B cell (primary cell): ENCODE measurements around the gene TIMELESS. TPM values are rescaled to one million over a fixed set of nuclear protein-coding genes. Genes with fewer than 3 reads are reported as not detected.
A peak's percentile ranks its signal among the peaks of the same experiment; 100 is the strongest.

ENCODE experiments used
- ATAC-seq: fragments of 200-7000 bp; cut with Tn5 transposase; one replicate; pipeline ENCODE4 v1.10.0; 2021; ENCODE audit warnings: low read depth, mild to moderate bottlenecking, moderate number of reproducible peaks, moderate library complexity
- CTCF ChIA-PET: fragments of 350-600 bp; sonication (Branson Sonifier 250); formaldehyde crosslinking; loops from one replicate; lab custom pipeline; 2021; ENCODE audit warnings: antibody characterized with exemption, inconsistent platforms; lab: Charles Lee
- POLR2A ChIA-PET: fragments of 350-600 bp; sonication (Branson Sonifier 250); formaldehyde crosslinking; loops from one replicate; lab custom pipeline; 2021; ENCODE audit warnings: antibody characterized with exemption; lab: Charles Lee
- DNase-seq: peaks from one replicate; pipeline ENCODE4 v3.0.0; 2013
- H2AFZ ChIP-seq: 2 replicates; pipeline ENCODE4 v1.6.1; 2012; ENCODE audit warnings: mild to moderate bottlenecking, low read depth, low read length; ENCODE audit not compliant: insufficient read depth, poor library complexity, severe bottlenecking
- H3K27ac ChIP-seq, 2 donors: 1 replicate in 1 of 2; 2 replicates in 1 of 2; pipeline ENCODE4 v1.5.1; 2012 to 2013; ENCODE audit warnings: low read length in 2 of 2, mild to moderate bottlenecking in 2 of 2, moderate library complexity in 1 of 2
- H3K27me3 ChIP-seq, 4 experiments: fragments of 200-600 bp in 1 of 4; sonication (generic) in 1 of 4; replicated peaks in 1 of 4; 1 replicate in 2 of 4; 2 replicates in 2 of 4; pipeline versions ENCODE4 v1.6.1 to v1.7.0; 2013 to 2016; ENCODE audit warnings: low read length in 3 of 4, mild to moderate bottlenecking in 2 of 4, mixed read lengths in 1 of 4, moderate library complexity in 1 of 4; ENCODE audit not compliant: insufficient read depth in 4 of 4, control insufficient read depth in 3 of 4; ENCODE audit errors: control extremely low read depth in 1 of 4
- H3K36me3 ChIP-seq, 2 experiments: replicated peaks in 1 of 2; 1 replicate in 1 of 2; 2 replicates in 1 of 2; pipeline versions ENCODE4 v1.6.1 to v1.7.1; 2013; ENCODE audit warnings: low read length in 1 of 2; ENCODE audit not compliant: insufficient read depth in 2 of 2, control insufficient read depth in 1 of 2; ENCODE audit errors: control extremely low read depth in 1 of 2, extremely low read depth in 1 of 2
- H3K4me1 ChIP-seq, 2 donors: fragments of 200-600 bp in 1 of 2; sonication (generic) in 1 of 2; 1 replicate in 1 of 2; 2 replicates in 1 of 2; pipeline versions ENCODE4 v1.5.1 to v1.6.1; 2013 to 2017; ENCODE audit warnings: low read length in 2 of 2; ENCODE audit not compliant: control insufficient read depth in 2 of 2, insufficient read depth in 2 of 2
- H3K4me2 ChIP-seq: replicated peaks from 2 replicates; pipeline ENCODE3; 2012; ENCODE audit warnings: mild to moderate bottlenecking, low read depth, low read length; ENCODE audit not compliant: poor library complexity, severe bottlenecking
- H3K4me3 ChIP-seq, 5 experiments: fragments of 200-600 bp in 1 of 5; sonication (generic) in 1 of 5; 1 replicate in 3 of 5; 2 replicates in 2 of 5; pipeline versions ENCODE4 v1.5.1 to v1.7.0; 2011 to 2016; ENCODE audit warnings: low read length in 4 of 5, mild to moderate bottlenecking in 4 of 5, low read depth in 2 of 5, control low read depth in 1 of 5, moderate library complexity in 1 of 5; ENCODE audit not compliant: insufficient read depth in 1 of 5; ENCODE audit errors: control extremely low read depth in 1 of 5, extremely low read depth in 1 of 5
- H3K79me2 ChIP-seq: fragments of 200-600 bp; sonication (generic); one replicate; pipeline ENCODE4 v1.6.0; 2016; ENCODE audit warnings: low read length; ENCODE audit not compliant: control insufficient read depth, insufficient read depth
- H3K9ac ChIP-seq: fragments of 200-600 bp; sonication (generic); 2 replicates; pipeline ENCODE4 v1.6.1; 2017; ENCODE audit warnings: mild to moderate bottlenecking, low read length, moderate library complexity
- H3K9me3 ChIP-seq, 3 donors: one replicate each; pipeline versions ENCODE4 v1.6.1 to v1.7.1; 2013; ENCODE audit warnings: low read length in 2 of 3; ENCODE audit not compliant: control insufficient read depth in 2 of 3, insufficient read depth in 1 of 3; ENCODE audit errors: control extremely low read depth in 1 of 3
- H4K20me1 ChIP-seq: 2 replicates; pipeline ENCODE4 v1.6.0; 2012; ENCODE audit warnings: mild to moderate bottlenecking, low read length; ENCODE audit not compliant: insufficient read depth, control insufficient read depth, poor library complexity, severe bottlenecking
- H3K27ac Mint-ChIP-seq: one replicate; pipeline ENCODE4 v1.8.0; 2021; ENCODE audit warnings: mixed read lengths
- H3K27me3 Mint-ChIP-seq: one replicate; pipeline ENCODE4 v1.8.0; 2021; ENCODE audit warnings: mixed read lengths
- H3K4me1 Mint-ChIP-seq: one replicate; pipeline ENCODE4 v1.8.0; 2021; ENCODE audit warnings: mixed read lengths
- H3K4me3 Mint-ChIP-seq: one replicate; pipeline ENCODE4 v1.8.0; 2021; ENCODE audit warnings: mixed read lengths
- H3K9me3 Mint-ChIP-seq: one replicate; pipeline ENCODE4 v1.8.0; 2022; ENCODE audit warnings: mixed read lengths; ENCODE audit not compliant: insufficient read depth
- EZH2 ChIP-seq: IDR thresholded peaks from 2 replicates; pipeline ENCODE4 v1.6.1; 2012; ENCODE audit warnings: borderline replicate concordance, low read depth, mild to moderate bottlenecking, moderate library complexity, low read length; ENCODE audit not compliant: insufficient read depth, poor library complexity, severe bottlenecking
- WGBS: methylation state at CpG from one replicate; pipeline ENCODE4 v1.1.5; 2013; ENCODE audit warnings: missing lambda C conversion rate; ENCODE audit not compliant: insufficient coverage; 5-methylcytosine and 5-hydroxymethylcytosine counted together
- intact Hi-C: fragments of 100-400 bp; cut with micrococcal nuclease; formaldehyde crosslinking; loops from one replicate; pipeline ENCODE4 v1.10.0; 2022
- polyA plus RNA-seq: library from polyadenylated mRNA; depleted of rRNA; stranded (reverse); fragments of >200 nt; gene quantifications from 2 replicates; pipeline ENCODE4 v1.2.3, GENCODE V29; 2012
- total RNA-seq, 2 donors: library from RNA; stranded (reverse); fragments of 120-200 nt in 1 of 2; gene quantifications; 1 replicate in 1 of 2; 2 replicates in 1 of 2; pipeline versions ENCODE4 v1.2.3 to v1.2.4, GENCODE V29; 2013 to 2022
- TF ChIP-seq, protein P1 (sequence below): fragments of 200-600 bp; IDR thresholded peaks from one replicate; pipeline ENCODE4 v1.8.0; 2022; ENCODE audit warnings: antibody characterized with exemption, mild to moderate bottlenecking

The TIMELESS gene
- total and polyA plus RNA-seq, 2 donors (not counting 1 experiment from before 2014, with no cell fraction given): 17.2 to 44.4 TPM

DNA sequence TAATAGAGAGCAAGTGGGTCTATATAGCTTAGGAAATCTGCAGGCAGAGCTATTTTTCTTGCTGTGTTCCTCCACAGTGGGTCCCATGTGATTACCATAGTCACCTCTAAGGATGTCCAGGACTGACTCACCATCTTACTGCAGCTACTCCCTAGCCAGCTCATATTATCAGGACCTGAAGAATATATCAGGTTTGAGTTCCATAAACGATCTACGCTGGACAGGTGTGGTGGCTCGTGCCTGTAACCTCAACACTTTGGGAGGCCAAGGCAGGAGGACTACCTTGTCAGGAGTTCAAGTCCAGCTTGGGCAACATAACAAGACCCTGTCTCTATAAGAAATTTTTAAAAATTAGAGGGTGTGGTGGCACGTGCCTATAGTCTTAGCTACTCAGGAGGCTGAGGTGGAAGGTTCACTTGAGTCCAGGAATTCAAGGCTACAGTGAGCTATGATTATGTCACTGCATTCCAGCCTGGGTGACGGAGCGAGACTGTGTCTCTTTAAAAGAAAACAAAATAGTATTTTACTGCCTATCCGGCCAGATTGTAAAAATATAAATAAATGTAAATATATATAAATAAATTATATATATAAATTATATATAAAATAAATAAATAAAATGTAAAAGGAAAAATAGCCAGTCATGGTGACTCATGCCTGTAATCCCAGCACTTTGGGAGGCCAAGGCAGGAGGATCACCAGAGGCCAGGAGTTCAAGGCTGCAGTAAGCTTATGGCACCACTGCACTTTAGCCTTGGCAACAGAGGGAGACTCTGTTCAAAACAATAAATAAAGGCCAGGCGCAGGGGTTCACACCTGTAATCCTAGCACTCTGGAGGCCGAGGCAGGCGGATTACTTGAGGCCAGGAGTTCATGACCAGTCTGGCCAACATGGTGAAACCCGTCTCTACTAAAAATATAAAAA, 12.3 kb upstream of the TIMELESS start:
- DNase-seq: no peak
- Mint-ChIP-seq H3K4me3 (no peak overlapping the region), H3K4me1 (peaks cover 23% of the 10 kb centered on the region), H3K27ac (peak overlapping the region; percentile 91), H3K9me3 (no peaks in the 10 kb centered on the region), H3K27me3 (no peaks in the 10 kb centered on the region)
- Histone ChIP-seq H3K4me2 (no peak overlapping the region), H2AFZ (no peak overlapping the region), H3K36me3 (no peaks in the 10 kb centered on the region), H3K4me1 (peaks cover 13 to 24% of the 10 kb centered on the region in 2 donors), H3K79me2 (no peaks in the 10 kb centered on the region), H3K9ac (no peak overlapping the region), H4K20me1 (no peaks in the 10 kb centered on the region), H3K27ac (peak overlapping the region; percentile 40 to 70), H3K4me3 (no peak overlapping the region), H3K9me3 (no peaks in the 10 kb centered on the region), H3K27me3 (no peaks in the 10 kb centered on the region)
- 80% methylated on average over 2 of the region's 11 CpGs for WGBS
- ChIA-PET POLR2A (interaction anchor here (1.4 to 2.4 kb wide), 3 partner anchors 13 to 146 kb away, joined by 4 to 22 read pairs (median 6); partner anchors contain the start of genes CNPY2 and STAT2), CTCF (interaction anchor here (0.7 to 4.3 kb wide), 18 partner anchors 11 to 722 kb away, joined by 3 to 32 read pairs (median 4); partner anchors contain the start of genes ANKRD52, CNPY2, COQ10A and PAN2)
- TF ChIP-seq EZH2: no peak
- TF ChIP-seq, protein P1, sequence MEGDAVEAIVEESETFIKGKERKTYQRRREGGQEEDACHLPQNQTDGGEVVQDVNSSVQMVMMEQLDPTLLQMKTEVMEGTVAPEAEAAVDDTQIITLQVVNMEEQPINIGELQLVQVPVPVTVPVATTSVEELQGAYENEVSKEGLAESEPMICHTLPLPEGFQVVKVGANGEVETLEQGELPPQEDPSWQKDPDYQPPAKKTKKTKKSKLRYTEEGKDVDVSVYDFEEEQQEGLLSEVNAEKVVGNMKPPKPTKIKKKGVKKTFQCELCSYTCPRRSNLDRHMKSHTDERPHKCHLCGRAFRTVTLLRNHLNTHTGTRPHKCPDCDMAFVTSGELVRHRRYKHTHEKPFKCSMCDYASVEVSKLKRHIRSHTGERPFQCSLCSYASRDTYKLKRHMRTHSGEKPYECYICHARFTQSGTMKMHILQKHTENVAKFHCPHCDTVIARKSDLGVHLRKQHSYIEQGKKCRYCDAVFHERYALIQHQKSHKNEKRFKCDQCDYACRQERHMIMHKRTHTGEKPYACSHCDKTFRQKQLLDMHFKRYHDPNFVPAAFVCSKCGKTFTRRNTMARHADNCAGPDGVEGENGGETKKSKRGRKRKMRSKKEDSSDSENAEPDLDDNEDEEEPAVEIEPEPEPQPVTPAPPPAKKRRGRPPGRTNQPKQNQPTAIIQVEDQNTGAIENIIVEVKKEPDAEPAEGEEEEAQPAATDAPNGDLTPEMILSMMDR: no peak
- no peak for ATAC-seq
- intact Hi-C loops: loop anchor here (5.0 kb wide), 1 partner anchor 84 kb away; no protein-coding TSS in a partner anchor

DNA sequence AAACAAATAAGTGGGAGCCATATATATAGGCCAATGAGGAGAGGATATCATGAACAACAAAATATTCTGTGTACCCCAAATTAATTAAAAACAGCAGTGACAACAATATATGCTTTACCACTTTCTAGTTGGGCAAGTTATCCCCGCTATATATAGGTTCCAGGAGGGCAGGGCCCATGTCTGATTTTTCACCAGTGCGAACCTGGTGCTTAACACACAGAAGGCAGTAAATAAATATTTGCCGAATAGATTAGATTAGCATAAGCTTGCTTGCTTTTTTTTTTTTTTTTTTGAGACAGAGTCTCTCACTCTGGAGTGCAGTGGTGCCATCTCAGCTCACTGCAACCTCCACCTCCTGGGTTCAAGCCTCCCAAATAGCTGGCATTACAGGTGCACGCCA, 8.6 kb upstream of the TIMELESS start:
- Mint-ChIP-seq H3K27ac (no peak overlapping the region), H3K4me3 (no peak overlapping the region), H3K27me3 (no peaks in the 10 kb centered on the region), H3K9me3 (no peaks in the 10 kb centered on the region), H3K4me1 (peaks cover 18% of the 10 kb centered on the region)
- Histone ChIP-seq H3K4me3 (no peak overlapping the region), H3K4me2 (no peak overlapping the region), H3K36me3 (no peaks in the 10 kb centered on the region), H3K27me3 (no peaks in the 10 kb centered on the region), H3K79me2 (no peaks in the 10 kb centered on the region), H4K20me1 (no peaks in the 10 kb centered on the region), H3K4me1 (peaks cover 13 to 17% of the 10 kb centered on the region in 2 donors), H2AFZ (no peak overlapping the region), H3K27ac (no peak overlapping the region), H3K9ac (no peak overlapping the region), H3K9me3 (no peaks in the 10 kb centered on the region)
- intact Hi-C loops: no loop called here
- no peak for DNase-seq
- 91% methylated on average over 4 of the region's 4 CpGs for WGBS
- ChIA-PET CTCF (interaction anchor here (0.7 to 2.1 kb wide), 3 partner anchors 7 to 411 kb away, joined by 3 to 8 read pairs (median 5); partner anchors contain the start of gene STAT2), POLR2A (interaction anchor here (0.6 to 1.0 kb wide), 3 partner anchors 10 to 625 kb away, joined by 3 to 4 read pairs (median 4); partner anchors contain the start of gene SPRYD4)
- no peak for ATAC-seq
- TF ChIP-seq, protein P1: no peak
- TF ChIP-seq EZH2: no peak
